ENCODE measurements around the gene AGTRAP. TPM values are rescaled to one million over a fixed set of nuclear protein-coding genes. Genes with fewer than 3 reads are reported as not detected.

Gene AGTRAP
- total and polyA plus RNA-seq, 2 of the 8 experiments (the other 6 are each of a cell fraction or from before 2014, with no cell fraction given): 69.7 to 192 TPM

GRCh38 chr1:11790101-11790879 is 54.4 kb downstream of the AGTRAP start:
- no peak overlapping the region for H3K4me2 ChIP-seq (ENCODE audit: insufficient read depth in 1 of 2, low read depth in 2 of 2, low read length in 2 of 2)
- no peaks in the 10 kb centered on the region for H3K9me3 ChIP-seq (ENCODE audit: insufficient read depth in 2 of 2, low read depth in 1 of 2, low read length in 1 of 2)
- no peak overlapping the region for H2BK120ac ChIP-seq (replicated peaks; ENCODE audit: low read depth, low read length)
- no peak overlapping the region for H2AFZ ChIP-seq (ENCODE audit: low read length)
- no peaks in the 10 kb centered on the region for H3K79me1 ChIP-seq (ENCODE audit: low read depth, low read length)
- peaks cover 7 to 22% (median 17%) of the 10 kb centered on the region in 4 experiments for H3K4me1 ChIP-seq (replicated peaks in 1 of 4; ENCODE audit: control insufficient read depth in 3 of 4, insufficient read depth in 4 of 4, low read length in 3 of 4)
- H3K9ac ChIP-seq (replicated peaks in 1 of 4; ENCODE audit: extremely low read depth in 1 of 4, low read depth in 3 of 4, low read length in 3 of 4): no peak overlapping the region
- no peaks in the 10 kb centered on the region for H3K23me2 ChIP-seq (ENCODE audit: low read depth, low read length)
- WGBS, 2 experiments (ENCODE audit: extremely low coverage in 1 of 2, insufficient coverage in 1 of 2, insufficient read length in 1 of 2, insufficient replicate concordance in 2 of 2, low coverage in 1 of 2, low lambda C conversion rate in 2 of 2, missing lambda C conversion rate in 1 of 2): 88% methylated on average over 17 of the region's 20 CpGs; no CpG with 5 or more reads in 1 of the 2 experiments
- H2BK12ac ChIP-seq (ENCODE audit: low read depth, low read length): no peak overlapping the region
- no peak overlapping the region for H3K4ac ChIP-seq (replicated peaks; ENCODE audit: insufficient read length, low read depth, low read length)
- H3K4me3 ChIP-seq (ENCODE audit: extremely low read depth in 1 of 4, insufficient read depth in 2 of 4, low read depth in 3 of 4, low read length in 4 of 4): no peak overlapping the region
- no peak overlapping the region for H3K18ac ChIP-seq (ENCODE audit: extremely low read depth, low read length)
- H3K14ac ChIP-seq (ENCODE audit: insufficient read length): no peak overlapping the region
- no peak overlapping the region for H3K27ac ChIP-seq (ENCODE audit: low read depth, low read length)
- peaks cover 0 to 5% of the 10 kb centered on the region in 2 experiments for H4K20me1 ChIP-seq (replicated peaks in 1 of 2; ENCODE audit: control insufficient read depth in 1 of 2, insufficient read depth in 2 of 2, low read length in 2 of 2)
- H3K23ac ChIP-seq (ENCODE audit: insufficient read length): no peak overlapping the region
- no peaks in the 10 kb centered on the region for H3K79me2 ChIP-seq (ENCODE audit: control insufficient read depth in 1 of 2, insufficient read depth in 2 of 2, low read length in 2 of 2)
- no peak overlapping the region for H2BK5ac ChIP-seq (ENCODE audit: low read depth, low read length)
- H4K91ac ChIP-seq (replicated peaks; ENCODE audit: insufficient read length, low read length): no peak overlapping the region
- H3K27me3 ChIP-seq (replicated peaks in 1 of 4; ENCODE audit: control insufficient read depth in 3 of 4, extremely low read depth in 1 of 4, insufficient read depth in 3 of 4, low read length in 3 of 4): no peaks in the 10 kb centered on the region
- H4K5ac ChIP-seq (ENCODE audit: insufficient read length, low read depth, low read length): no peak overlapping the region
- no peak overlapping the region for H2BK15ac ChIP-seq (ENCODE audit: low read length)
- no peak for DNase-seq (ENCODE audit: low read depth in 1 of 2, low spot score in 2 of 2)
- no peak overlapping the region; the same call in 1 of the 2 replicates for H4K8ac ChIP-seq (ENCODE audit: extremely low read depth, insufficient read depth, low read length)
- H3K56ac ChIP-seq (replicated peaks; ENCODE audit: insufficient read length, low read depth, low read length): no peak overlapping the region
- FAIRE-seq: no peak
- peaks cover 4 to 15% (median 8%) of the 10 kb centered on the region in 4 experiments; a peak in 5 of 8 replicates for H3K36me3 ChIP-seq (ENCODE audit: control insufficient read depth in 2 of 4, insufficient read depth in 4 of 4, low read length in 3 of 4)
- no peak overlapping the region for H2AK5ac ChIP-seq (ENCODE audit: low read depth, low read length)
- H2BK20ac ChIP-seq (ENCODE audit: low read length): no peak overlapping the region
- ChIA-PET CTCF (ENCODE audit: partially characterized antibody) (interaction anchor here (0.9 kb wide), 1 partner anchor 57 kb away, joined by 3 read pairs; no protein-coding TSS in a partner anchor), POLR2A (ENCODE audit: partially characterized antibody) (interaction anchor here (0.9 to 1.7 kb wide), 6 partner anchors 13 to 123 kb away, joined by 3 to 6 read pairs (median 5); partner anchors contain the start of genes CLCN6 and MTHFR)
- no peak for TF ChIP-seq SIX5 (IDR thresholded peaks at IDR 0.05; ENCODE audit: low read depth, low read length)
- no peak for TF ChIP-seq MAFK (IDR thresholded peaks at IDR 0.05; ENCODE audit: low read depth, low read length)
- no peak for TF ChIP-seq EGR1 (IDR thresholded peaks at IDR 0.05; ENCODE audit: borderline replicate concordance, low read depth, low read length)
- no peak for TF ChIP-seq MAX (IDR thresholded peaks at IDR 0.05)
- no peak for TF ChIP-seq ATF3 (IDR thresholded peaks at IDR 0.05; ENCODE audit: insufficient read depth, low read depth, low read length)
- no peak for TF ChIP-seq ZNF274 (IDR thresholded peaks at IDR 0.05; ENCODE audit: borderline replicate concordance, extremely low read depth, low read length)
- TF ChIP-seq TEAD4 (IDR thresholded peaks at IDR 0.05; ENCODE audit: low read depth, low read length): no peak
- no peak for TF ChIP-seq RXRA (IDR thresholded peaks at IDR 0.05; ENCODE audit: insufficient read depth, low read depth, low read length)
- TF ChIP-seq GTF2F1 (IDR thresholded peaks at IDR 0.05; ENCODE audit: borderline replicate concordance, low read depth, low read length): no peak
- no peak for TF ChIP-seq ATF2 (IDR thresholded peaks at IDR 0.05; ENCODE audit: low read length)

Data from H1 (cell line).